IPS-15b (cell line): ENCODE results near the gene AK1.

Experiments
- H3K27me3 ChIP-seq: one replicate; pipeline ENCODE4 v1.6.1; 2013; ENCODE audit warnings: low read length; ENCODE audit not compliant: control insufficient read depth, insufficient read depth
- H3K36me3 ChIP-seq: one replicate; pipeline ENCODE4 v1.6.1; 2013; ENCODE audit warnings: low read length; ENCODE audit not compliant: control insufficient read depth, insufficient read depth
- H3K4me1 ChIP-seq: one replicate; pipeline ENCODE4 v1.6.1; 2013; ENCODE audit warnings: mild to moderate bottlenecking, low read length; ENCODE audit not compliant: control insufficient read depth, insufficient read depth
- H3K4me3 ChIP-seq: one replicate; pipeline ENCODE4 v1.5.1; 2013; ENCODE audit warnings: low read depth, low read length
- H3K9ac ChIP-seq: one replicate; pipeline ENCODE4 v1.6.1; 2013; ENCODE audit warnings: low read depth, mild to moderate bottlenecking, low read length
- H3K9me3 ChIP-seq: one replicate; pipeline ENCODE4 v1.6.1; 2013; ENCODE audit warnings: mild to moderate bottlenecking, low read length; ENCODE audit not compliant: control insufficient read depth, insufficient read depth

Gene AK1

GRCh38 chr9:127857278-127857677, 20.2 kb downstream of the AK1 start:
- Histone ChIP-seq H3K4me3 (no peak overlapping the region), H3K9me3 (no peaks in the 10 kb centered on the region), H3K9ac (no peak overlapping the region), H3K4me1 (no peaks in the 10 kb centered on the region), H3K27me3 (no peaks in the 10 kb centered on the region), H3K36me3 (no peaks in the 10 kb centered on the region)

- Histone ChIP-seq H3K36me3 (no peaks in the 10 kb centered on the region), H3K4me1 (no peaks in the 10 kb centered on the region), H3K4me3 (no peak overlapping the region), H3K27me3 (no peaks in the 10 kb centered on the region), H3K9me3 (no peaks in the 10 kb centered on the region), H3K9ac (no peak overlapping the region)
Measured at GRCh38 chr9:127856729-127857116, 20.8 kb downstream of the AK1 start.

GRCh38 chr9:127856094-127856728, 21.3 kb downstream of the AK1 start:
- no peaks in the 10 kb centered on the region for H3K27me3 ChIP-seq
- no peaks in the 10 kb centered on the region for H3K36me3 ChIP-seq
- H3K4me3 ChIP-seq: no peak overlapping the region
- no peak overlapping the region for H3K9ac ChIP-seq
- H3K4me1 ChIP-seq: no peaks in the 10 kb centered on the region
- H3K9me3 ChIP-seq: no peaks in the 10 kb centered on the region

GRCh38 chr9:127855522-127855921, 22.0 kb downstream of the AK1 start:
- Histone ChIP-seq H3K9ac (no peak overlapping the region), H3K4me3 (no peak overlapping the region), H3K27me3 (no peaks in the 10 kb centered on the region), H3K9me3 (no peaks in the 10 kb centered on the region), H3K4me1 (no peaks in the 10 kb centered on the region), H3K36me3 (no peaks in the 10 kb centered on the region)

GRCh38 chr9:127854960-127855359, 22.5 kb downstream of the AK1 start:
- Histone ChIP-seq H3K9me3 (no peaks in the 10 kb centered on the region), H3K4me1 (no peaks in the 10 kb centered on the region), H3K4me3 (no peak overlapping the region), H3K9ac (no peak overlapping the region), H3K27me3 (no peaks in the 10 kb centered on the region), H3K36me3 (no peaks in the 10 kb centered on the region)

- no peaks in the 10 kb centered on the region for H3K27me3 ChIP-seq
- no peaks in the 10 kb centered on the region for H3K4me1 ChIP-seq
- no peaks in the 10 kb centered on the region for H3K36me3 ChIP-seq
- H3K4me3 ChIP-seq: no peak within 1 kb of the TSS
- no peak within 1 kb of the TSS for H3K9ac ChIP-seq
- H3K9me3 ChIP-seq: peaks cover 2% of the 10 kb centered on the region
Measured at GRCh38 chr9:127854184-127854806, 23.2 kb downstream of the AK1 start, which contains the start of gene ENG. Gene ENG (minus strand): TSS chr9:127854658. CDS start chr9:127854355, 303 bp downstream.

GRCh38 chr9:127853312-127854183, 23.9 kb downstream of the AK1 start:
- H3K27me3 ChIP-seq: no peaks in the 10 kb centered on the region
- no peaks in the 10 kb centered on the region for H3K4me1 ChIP-seq
- H3K9ac ChIP-seq: no peak overlapping the region
- H3K36me3 ChIP-seq: no peaks in the 10 kb centered on the region
- H3K9me3 ChIP-seq: peaks cover 7% of the 10 kb centered on the region
- no peak overlapping the region for H3K4me3 ChIP-seq

- Histone ChIP-seq H3K9me3 (peaks cover 7% of the 10 kb centered on the region), H3K9ac (peak overlapping the region; percentile 5), H3K27me3 (no peaks in the 10 kb centered on the region), H3K36me3 (no peaks in the 10 kb centered on the region), H3K4me3 (no peak overlapping the region), H3K4me1 (no peaks in the 10 kb centered on the region)
Measured at GRCh38 chr9:127852829-127853228, 24.6 kb downstream of the AK1 start.

- H3K9me3 ChIP-seq: peaks cover 7% of the 10 kb centered on the region
- H3K4me3 ChIP-seq: no peak overlapping the region
Measured at GRCh38 chr9:127850286-127850830, 27.1 kb downstream of the AK1 start.

GRCh38 chr9:127848756-127849504, 28.5 kb downstream of the AK1 start:
- Histone ChIP-seq H3K9me3 (peaks cover 7% of the 10 kb centered on the region), H3K4me3 (no peak overlapping the region), H3K4me1 (no peaks in the 10 kb centered on the region), H3K27me3 (no peaks in the 10 kb centered on the region), H3K9ac (no peak overlapping the region), H3K36me3 (no peaks in the 10 kb centered on the region)

More at GRCh38 chr9:127850286-127850830, 27.1 kb downstream of the AK1 start:
- Histone ChIP-seq H3K9ac (no peak overlapping the region), H3K36me3 (no peaks in the 10 kb centered on the region), H3K4me1 (no peaks in the 10 kb centered on the region), H3K27me3 (no peaks in the 10 kb centered on the region)
